CD4-positive, alpha-beta T cell treated with Interleukin-4 for 1 hour (primary cell): ENCODE data around the gene CLEC1A.
A peak's percentile ranks its signal among the peaks of the same experiment; 100 is the strongest.

ENCODE experiments used
- DNase-seq, 2 donors: peaks; one replicate each; pipeline ENCODE4 v3.0.0-alpha.2; 2020 to 2022

Gene CLEC1A

DNA sequence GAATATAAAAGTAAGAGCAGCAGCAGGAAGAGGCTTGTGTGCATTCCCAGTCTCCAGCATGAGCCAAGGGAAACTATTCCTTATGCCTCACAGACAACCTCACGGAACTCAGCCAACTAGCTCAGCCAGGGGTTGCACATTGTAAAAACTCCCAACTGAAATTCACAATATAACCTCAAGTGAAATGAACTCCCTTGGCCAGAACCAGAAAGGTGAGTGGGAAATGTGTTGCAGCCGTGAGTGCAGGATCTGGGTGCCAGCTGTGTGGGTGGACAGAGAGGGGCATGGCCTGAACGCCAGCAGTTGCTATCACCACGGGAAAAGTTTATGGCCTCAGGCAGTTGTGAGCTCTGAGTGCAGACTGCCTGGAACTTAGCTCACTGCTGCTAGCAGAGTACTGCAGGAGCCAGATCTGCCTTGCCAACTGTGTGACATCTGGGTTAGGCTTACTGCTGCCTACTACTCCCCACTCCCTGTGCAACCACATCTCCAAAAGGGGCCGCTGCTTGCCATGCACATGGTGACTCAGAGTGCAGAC is 2.3 kb upstream of the CLEC1A start:
- no peak for DNase-seq

DNA sequence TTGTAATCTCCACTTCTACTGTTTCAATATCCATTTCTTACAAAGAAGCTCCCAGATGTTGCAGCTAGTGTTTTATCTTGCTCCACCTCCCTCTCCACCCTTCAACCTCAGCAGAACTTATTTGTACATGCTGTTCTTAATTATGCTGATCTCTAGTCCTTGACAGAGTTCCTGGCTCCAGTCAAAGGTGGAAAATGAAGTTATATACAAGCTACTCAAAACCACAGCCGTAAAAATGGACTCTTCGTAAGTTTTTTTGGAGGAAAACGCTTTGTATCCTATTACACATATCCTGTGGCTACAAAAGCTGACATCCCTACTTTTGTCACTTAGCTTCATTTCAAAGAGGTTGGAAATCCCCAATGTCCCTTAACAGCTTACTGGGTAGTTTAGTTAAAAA is 1.3 kb downstream of the CLEC1A start:
- DNase-seq, result no peak

DNA sequence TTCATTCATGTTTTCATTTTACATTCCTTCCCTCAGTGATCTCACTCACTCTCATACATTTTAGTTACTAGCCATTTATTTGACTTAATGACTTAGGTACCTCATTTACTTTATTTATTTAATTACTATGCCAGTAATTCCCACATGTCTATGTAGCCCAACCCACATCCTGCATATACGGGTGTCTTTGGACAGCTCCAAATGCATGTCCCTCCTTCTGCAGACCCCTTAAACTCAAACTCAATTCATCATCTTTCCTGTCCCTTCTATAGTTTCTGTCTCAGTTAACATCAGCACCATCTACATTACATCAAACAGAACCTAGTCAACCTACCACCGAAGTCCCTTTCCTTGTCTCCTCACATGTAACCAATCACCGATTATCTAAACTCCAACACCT is 2.8 kb downstream of the CLEC1A start:
- DNase-seq, result no peak

DNA sequence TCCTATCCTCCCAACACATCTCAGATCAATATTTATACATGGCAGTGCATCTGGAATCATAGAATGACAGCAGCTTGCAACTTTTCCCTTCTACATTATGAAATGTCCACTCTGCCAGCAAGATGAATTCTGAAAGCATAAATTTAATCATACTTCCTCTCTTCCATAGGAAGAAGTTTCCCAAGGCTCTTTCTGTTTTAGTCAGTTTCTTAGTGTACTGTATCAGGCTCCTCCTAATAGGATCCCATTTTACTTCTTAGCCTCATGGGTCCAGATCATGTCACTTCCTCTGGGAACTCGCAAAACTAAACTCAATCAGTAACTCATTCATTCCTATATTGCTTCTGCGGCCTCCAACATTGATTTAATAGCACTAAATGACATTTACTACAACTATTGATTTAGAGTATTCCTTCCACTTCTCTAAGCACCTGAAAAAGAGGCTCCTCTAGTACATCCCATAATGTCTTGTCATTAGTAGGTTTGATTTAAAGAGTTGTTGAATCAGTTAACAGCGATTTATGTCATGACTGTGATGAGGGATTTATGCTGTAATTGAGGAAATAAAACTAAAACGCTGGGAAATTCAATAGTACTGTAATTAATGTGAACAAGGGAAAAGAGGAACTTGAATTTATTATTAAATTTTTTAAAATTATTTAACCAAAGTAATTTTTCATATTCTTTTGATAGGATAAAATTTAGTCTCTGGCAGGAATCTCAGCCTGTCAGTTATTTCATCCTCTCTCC is 4.0 kb downstream of the CLEC1A start:
- no peak for DNase-seq

DNA sequence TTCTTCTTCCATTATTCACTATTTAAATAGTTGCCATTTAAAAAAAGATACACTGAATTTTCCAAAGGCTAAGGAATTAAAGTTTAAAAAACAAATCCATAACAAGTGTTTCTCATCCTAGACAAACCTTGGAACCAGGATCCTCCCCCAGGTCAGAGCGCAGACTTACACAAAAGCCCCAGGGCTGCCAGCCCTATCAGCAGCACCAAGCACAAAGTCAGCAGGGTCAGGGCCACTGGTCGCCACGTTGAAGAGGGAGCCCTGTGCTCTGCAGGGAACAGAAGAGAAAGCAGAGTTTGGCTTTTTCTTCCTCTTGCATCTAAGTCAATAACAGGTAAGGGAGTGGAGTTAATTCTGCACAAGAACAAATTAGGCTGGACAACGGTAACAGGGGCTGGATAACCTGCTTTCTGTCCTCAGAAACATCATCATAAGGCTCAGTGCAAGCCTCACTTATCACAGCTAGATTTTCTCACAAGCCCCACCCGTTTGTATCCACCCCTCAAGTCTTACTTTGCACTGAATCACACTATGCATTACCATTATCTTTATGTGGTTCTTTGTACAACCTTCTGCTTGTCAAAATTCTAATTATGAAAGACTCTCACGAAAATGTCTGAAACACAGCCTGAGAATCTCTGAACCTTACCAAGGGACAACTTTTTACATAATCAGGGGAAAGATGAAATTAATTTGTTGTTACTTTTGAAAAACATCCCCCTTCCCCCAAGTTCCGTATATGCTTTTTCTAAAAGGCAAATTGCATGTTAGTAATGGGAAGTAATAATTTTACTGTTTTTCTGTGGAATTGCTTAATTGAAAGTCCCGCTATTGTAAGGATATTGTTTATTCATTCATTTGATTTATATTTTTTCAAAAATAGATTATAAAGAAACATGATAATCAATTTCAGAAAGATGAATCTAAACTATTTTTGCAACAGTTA is 9.6 kb downstream of the CLEC1A start:
- no peak for DNase-seq

DNA sequence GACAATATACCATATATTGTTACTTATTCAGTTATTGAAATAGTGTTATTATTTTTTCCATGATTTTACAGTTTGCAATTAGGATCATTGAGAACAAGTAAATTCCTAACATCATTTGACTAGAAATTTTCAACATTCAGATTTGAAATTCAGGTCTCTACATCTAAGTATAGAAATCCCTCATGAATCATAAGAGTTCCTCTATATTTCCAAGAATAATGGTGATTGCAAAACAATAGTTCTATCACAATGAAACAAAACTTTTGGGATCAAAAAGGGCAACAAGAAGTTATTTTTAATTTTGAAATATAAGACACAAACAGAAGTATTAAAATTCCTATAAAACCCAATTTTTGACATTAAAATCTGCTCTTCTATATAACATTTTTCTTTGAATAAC is 10.8 kb downstream of the CLEC1A start:
- DNase-seq, result no peak

DNA sequence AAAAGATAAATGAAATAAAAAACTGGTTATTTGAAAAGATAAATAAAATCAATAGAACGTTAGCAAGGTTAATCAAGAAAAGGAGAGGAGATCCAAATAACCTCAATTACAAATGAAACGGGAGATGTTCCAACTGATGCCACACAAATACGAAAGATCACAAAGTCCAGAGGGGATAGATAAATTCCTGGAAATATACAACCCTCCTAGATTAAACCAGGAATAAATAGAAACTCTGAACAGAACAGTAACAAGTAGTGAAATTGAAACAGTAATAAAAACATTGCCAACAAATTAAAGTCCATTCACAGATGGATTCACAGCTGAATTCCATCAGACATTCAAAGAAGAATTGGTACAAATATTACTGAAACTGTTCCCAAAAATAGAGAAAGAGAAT is 12.4 kb downstream of the CLEC1A start:
- DNase-seq, result no peak

DNA sequence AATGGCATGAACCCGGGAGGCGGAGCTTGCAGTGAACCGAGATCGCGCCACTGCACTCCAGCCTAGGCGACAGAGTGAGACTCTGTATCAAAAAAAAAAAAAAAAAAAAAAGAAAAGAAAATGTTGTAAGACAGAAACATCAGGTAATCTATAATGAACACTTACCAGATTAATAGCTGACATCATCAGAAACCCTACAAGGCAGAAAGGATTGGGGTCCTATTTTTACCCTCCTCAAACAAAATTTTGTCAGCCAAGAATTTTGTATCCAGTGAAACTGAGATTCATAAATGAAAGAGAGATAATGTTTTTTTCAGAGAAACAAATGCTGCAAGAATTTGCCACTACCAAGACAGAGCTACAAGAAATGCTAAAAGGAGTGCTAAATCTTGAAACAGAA is 14.1 kb downstream of the CLEC1A start:
- DNase-seq, result no peak

DNA sequence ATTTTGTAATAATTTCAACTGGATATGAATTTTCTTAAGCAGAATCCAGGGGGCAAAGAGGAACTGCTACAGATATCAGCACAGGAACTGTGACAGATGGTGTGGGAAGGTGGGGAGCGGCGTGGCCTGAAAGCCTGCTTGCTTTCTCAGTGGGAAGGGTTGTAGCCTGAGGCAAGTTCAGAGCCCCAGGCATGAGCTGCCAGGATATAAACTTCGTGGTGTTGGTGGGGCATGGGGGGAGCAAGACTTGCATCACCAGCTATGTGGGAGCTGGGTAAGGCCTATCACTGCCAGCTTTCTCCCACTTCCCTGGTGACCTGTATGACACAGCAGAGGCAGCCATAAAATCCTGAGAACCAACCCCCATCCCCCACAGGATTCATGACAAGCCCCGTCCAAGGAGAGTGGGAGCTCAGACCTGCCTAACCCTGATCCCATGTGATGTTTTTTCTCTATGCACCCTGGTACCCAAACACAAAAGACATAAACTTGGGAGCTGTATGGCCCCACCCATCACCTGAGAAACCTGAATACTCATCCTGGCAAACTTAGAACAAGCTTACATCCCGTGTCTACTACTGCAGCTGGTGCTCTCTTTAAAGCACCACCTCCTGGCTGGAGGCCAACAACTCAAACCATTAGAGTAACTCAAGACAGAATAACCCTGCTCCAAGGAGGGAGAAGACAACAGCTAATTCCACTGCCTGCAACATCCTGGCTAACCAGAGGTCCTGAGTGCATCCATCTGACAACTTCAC is 16.5 kb downstream of the CLEC1A start:
- no peak for DNase-seq

DNA sequence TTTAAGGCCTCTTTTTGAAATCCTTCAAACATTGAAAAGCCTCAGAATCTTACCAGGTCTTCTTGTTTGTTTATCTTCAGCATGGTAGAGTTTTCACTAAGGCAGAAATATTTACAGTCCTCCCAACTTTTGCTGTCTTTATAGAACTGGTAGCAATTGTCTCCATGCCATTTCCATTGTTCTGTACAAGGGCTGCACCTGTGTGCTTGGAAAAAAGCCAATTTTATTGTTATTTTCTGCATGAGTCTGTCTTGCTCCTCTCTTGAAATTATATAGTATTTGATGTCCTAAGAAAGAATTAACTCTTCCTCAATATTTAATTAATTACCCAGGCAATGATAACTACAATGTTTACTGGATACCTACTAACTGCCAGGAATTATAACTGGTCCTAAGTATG is 23.3 kb downstream of the CLEC1A start:
- no peak for DNase-seq

DNA sequence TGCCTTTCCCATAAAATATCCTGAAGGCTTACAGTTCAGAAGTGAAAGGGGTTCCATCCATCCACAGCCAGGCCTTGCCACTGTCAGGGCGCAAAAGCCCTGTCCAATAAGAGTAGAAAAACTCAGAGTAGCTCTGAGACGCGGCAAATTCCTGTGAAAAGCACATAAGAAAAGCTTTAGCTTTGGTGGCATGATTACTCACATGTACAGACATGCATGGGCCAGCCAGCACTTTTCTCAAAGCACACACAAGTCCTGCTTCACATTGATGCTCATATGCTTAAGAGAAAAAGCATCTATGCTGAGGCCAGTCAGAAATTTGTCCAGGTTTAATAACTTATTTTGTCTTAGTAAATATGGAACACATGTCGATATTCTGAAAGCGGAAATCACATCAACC is 25.5 kb downstream of the CLEC1A start:
- no peak for DNase-seq

DNA sequence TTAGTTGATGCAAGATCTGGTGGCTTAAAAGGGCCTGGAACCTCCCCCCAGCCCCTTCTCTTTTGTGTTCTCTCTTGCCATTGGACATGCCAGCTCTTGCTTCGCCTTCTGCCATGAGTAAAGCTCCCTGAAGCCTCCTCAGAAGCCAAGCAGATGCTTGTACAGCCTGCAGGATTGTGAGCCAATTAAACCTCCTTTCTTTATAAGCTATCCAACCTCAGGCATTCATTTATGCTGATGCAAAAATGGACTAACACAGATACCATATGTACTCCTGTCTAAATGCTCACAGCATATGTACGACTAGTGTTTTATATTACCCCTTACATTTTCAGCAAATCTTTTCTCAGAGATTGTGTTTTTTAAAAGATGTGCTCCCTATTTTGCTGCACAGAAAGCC is 26.7 kb downstream of the CLEC1A start:
- no peak for DNase-seq

DNA sequence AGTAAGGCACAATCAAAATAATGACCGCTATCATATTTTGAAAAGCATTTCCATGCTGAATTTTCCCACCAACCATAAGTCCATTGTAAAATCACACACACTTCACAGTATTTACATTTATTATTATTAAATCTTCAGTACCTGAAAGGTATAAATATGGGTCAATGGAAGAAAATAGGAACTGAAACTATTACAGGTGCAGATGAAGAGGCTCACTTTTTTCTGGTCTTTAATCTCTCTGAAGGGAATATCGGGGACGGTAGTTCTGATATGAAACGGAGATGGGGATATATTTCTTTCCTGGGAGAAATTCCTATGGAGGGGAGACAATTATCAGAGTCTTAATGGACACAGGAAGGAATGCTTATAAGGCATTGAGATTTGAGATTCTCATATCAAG is 28.4 kb downstream of the CLEC1A start:
- DNase-seq, result no peak

DNA sequence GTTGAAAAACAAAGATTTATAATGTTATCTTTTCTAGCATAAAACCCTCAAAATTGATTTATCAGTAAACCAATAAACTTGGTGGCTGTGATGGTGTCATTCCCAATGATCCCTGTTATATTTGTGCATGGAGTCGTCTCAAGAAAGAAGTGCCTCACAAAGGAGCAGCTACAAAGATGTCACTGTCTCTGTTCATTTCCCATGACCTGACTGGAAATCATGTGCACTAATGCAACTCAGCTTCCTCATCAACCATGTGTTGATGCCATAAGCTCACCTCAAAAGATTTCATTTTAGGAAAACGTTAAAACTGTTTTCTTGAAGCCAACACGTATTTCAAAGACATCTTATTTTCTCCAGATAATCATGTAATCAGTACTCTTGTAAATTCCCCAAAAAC is 28.8 kb downstream of the CLEC1A start:
- no peak for DNase-seq

DNA sequence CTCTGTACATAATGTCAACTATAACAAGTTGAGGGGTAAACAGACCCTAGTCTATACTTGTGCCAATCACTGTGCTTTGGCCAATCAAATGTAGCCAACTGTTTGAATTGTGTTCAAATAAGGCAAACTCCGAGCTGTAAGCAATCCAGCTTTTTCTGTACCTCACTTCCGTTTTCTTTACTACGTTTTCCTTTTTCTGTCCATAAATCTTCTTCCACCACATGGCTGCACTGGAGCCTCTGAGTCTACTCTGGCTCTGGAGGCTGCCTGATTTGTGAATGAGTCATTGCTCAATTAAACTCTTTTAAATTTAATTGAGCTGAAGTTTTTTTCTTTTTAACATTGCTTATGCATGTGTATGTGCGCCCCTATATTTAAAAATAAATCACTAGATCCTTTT is 29.7 kb downstream of the CLEC1A start:
- peak; percentile 6 to 21 for DNase-seq

DNA sequence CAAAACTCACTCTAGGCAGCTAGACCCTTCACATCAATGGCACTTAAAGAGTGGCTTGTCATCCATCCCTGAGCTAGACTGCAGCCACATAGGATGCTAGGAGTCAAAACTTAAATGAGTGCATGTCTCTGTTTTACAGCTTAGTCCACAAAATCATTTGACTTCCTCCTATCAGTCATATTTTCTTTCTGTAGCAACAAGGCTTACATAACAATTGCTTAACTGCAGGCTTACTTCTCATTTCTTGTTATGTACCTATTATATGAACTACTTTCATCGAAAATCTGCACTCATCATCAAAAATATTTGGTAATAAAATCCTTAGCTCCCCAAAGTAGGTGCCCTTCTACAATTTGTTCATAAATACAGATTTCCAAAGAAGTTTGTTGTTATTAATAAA is 30.1 kb downstream of the CLEC1A start:
- peak in 1 of 2 donors; percentile 21 for DNase-seq

DNA sequence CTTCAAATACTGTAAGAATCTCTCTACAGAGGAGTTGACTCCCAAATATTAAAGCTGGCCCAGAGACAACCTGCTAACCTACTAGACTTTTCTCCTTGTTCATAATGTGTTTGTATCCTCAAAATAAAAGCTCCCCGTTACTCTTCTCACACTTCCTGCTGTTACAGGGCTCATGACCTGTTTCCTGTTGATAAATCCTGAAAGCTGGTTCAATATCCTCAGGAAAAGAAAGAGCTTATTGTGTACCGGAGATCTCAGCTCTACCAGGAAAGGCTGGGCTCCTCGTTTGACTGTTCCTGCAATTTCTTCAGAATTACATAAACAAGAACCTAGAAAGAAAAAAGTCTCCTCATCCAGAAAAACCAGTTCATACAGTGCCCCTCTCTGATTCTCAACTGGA is 30.8 kb downstream of the CLEC1A start:
- DNase-seq, result no peak

DNA sequence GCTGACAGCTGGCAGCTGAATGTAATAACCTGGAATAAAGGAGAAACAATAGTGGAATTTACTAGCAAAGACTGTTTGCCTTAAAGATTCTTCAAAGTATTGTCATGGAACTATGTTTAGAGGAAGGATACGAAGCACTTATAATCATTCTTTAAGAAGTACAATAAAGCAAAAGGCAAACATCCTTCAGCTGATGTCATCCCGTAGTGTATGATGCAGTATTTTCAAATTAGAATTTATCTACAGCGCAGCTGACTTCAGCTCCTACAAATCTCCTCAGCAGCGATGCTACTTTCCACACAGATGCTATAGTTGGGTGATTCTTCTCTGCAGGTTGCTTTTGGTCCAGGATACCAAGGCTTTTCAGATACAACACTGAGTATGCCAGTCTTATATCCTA is 31.5 kb downstream of the CLEC1A start:
- DNase-seq, result no peak

DNA sequence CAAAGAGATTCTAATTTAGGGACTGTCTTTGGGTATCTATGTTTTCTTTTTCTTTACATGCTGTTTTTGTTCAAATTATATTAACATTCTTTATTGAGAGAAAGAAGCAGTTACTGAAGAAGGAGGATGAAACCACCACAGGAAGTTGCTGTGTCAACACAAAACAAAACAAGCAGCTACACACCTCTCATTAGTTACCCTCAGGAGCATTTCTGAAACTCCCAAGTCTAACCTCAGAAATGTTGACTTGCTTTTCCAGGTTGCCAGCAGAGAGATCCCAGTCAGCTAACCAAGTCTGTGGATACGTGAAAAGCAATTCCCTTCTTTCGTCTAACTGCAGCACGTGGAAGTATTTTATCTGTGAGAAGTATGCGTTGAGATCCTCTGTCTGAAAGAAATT is 33.5 kb downstream of the CLEC1A start:
- no peak for DNase-seq

DNA sequence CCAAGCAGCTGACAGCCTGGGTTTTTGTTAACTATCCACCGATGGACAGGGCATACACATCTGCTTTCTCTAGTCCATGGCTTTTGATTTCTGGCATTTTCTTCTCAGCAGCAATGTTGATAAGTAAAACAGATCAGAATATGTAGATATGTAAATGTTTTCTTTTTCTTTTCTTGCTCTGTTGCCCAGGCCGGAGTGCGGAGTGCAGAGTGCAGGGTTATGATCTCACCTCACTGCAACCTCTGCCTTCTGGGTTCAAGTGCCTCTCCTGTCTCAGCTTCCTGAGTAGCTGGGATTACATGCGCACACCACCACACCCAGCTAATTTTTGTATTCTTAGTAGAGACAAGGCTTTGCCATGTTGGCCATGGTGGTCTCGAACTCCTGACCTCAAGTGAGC is 40.4 kb downstream of the CLEC1A start:
- DNase-seq, result no peak

DNA sequence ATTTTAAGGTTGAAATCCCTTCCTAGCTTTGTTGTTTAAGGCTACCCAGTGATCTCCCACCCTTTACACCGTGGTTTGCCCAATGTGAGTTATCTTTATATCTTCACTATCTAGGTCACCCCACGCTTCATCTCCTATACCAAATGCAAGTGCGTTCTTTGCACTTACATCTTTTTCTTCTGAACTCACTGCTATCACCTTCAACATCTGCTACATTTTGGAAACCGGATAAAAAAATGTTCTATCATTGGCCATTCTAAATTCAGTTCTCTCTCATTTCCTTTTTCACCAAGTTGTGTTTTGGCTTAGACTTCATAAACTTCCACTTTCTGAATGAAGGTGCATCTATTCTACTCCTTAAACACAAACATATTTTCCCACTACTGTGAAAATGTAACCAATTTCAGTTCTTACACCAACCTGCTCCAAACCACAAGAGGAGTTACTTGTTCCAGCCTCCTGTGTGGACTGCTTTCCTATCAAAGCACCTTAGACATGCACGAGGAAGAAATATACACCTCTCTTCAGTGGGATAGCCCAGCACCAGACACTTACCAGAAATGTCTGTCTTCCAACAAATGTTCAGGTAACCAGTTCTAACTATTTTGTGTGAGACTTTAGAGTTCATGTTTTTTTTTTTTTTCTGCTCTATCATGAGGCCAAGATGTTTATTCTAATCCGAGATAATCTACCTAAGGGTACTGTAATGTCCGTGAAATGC is 46.4 kb downstream of the CLEC1A start:
- DNase-seq, result no peak

DNA sequence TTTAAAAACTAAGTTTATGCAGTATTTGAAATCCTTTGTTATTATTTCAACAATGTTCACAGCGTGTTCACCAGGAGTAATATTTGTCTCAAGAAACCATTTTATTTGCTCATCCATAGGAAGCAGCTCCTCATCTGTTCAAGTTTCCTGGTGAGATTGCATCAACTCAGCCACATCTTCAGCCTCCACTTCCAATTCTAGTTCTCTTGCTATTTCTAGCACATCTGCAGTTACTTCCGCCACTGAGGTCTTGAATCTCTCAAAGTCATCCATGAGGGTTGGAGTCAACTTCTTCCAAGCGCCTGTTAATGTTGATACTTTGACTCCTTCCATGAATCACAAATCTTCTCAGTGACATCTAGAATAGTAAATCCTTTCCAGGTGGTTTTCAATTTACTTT is 50.3 kb downstream of the CLEC1A start:
- no peak for DNase-seq

DNA sequence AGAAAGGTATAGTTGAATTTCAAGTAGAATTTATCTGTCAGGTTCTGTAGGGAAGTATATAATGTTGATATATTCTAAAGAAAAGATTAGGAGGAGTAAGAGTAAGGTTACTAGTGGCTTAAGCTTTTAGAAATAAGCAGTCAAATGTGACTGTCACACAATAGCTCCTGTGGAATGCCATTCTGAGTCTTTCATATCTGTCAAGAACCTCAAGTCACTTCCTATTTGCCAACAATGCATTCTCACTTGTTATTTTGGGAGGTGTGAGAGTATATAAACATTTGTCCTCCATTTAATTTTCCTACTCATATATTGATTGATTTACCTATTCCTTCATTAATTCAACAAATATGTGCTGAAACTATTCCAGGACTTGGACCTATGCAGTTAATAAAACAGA is 56.6 kb downstream of the CLEC1A start:
- DNase-seq, result no peak
